HepG2 (cell line): ENCODE data around the gene PSD4. TPM values are rescaled to one million over a fixed set of nuclear protein-coding genes. Genes with fewer than 3 reads are reported as not detected.

ENCODE experiments used
- CHCHD3 ChIP-seq: sonication (generic); formaldehyde crosslinking; IDR thresholded peaks from 2 replicates; pipeline ENCODE4 v1.8.0; 2022; ENCODE audit warnings: mild to moderate bottlenecking, missing genetic modification reagents, moderate library complexity
- FOXP1 ChIP-seq, 2 experiments: fragments of 450-650 bp in 1 of 2; IDR thresholded peaks; 2 replicates each; pipeline ENCODE4 v1.6.1; 2017 to 2018; ENCODE audit warnings: antibody characterized with exemption in 1 of 2
- GFI1 ChIP-seq: sonication (generic); formaldehyde crosslinking; IDR thresholded peaks from 2 replicates; pipeline ENCODE4 v1.5.0; 2020; ENCODE audit warnings: missing genetic modification reagents, mild to moderate bottlenecking, borderline replicate concordance
- HNRNPH1 ChIP-seq: fragments of 200-400 bp; formaldehyde crosslinking; optimal IDR thresholded peaks from 2 replicates; pipeline ENCODE3; 2017; ENCODE audit warnings: mild to moderate bottlenecking, low read depth, low read length
- HOXA5 ChIP-seq: sonication (generic); formaldehyde crosslinking; IDR thresholded peaks from 2 replicates; pipeline ENCODE4 v1.4.0; 2020; ENCODE audit warnings: missing genetic modification reagents
- IRF2 ChIP-seq: IDR thresholded peaks from 2 replicates; pipeline ENCODE4 v1.6.1; 2018; ENCODE audit warnings: missing genetic modification reagents, missing compliant biosample characterization
- NCOA1 ChIP-seq: sonication (generic); formaldehyde crosslinking; IDR thresholded peaks from 2 replicates; pipeline ENCODE4 v1.9.0; 2021; ENCODE audit warnings: missing genetic modification reagents
- NFIB ChIP-seq: sonication (generic); formaldehyde crosslinking; IDR thresholded peaks from 2 replicates; pipeline ENCODE4 v1.9.0; 2021; ENCODE audit warnings: missing genetic modification reagents, mild to moderate bottlenecking, borderline replicate concordance
- PHF8 ChIP-seq: sonication (generic); formaldehyde crosslinking; IDR thresholded peaks from 2 replicates; pipeline ENCODE4 v1.5.0; 2020; ENCODE audit warnings: missing genetic modification reagents
- REXO4 ChIP-seq: sonication (generic); formaldehyde crosslinking; IDR thresholded peaks from 2 replicates; pipeline ENCODE4 v1.8.0; 2022; ENCODE audit warnings: missing genetic modification reagents, mild to moderate bottlenecking, borderline replicate concordance
- SRSF1 ChIP-seq: fragments of 200-400 bp; formaldehyde crosslinking; optimal IDR thresholded peaks from 2 replicates; pipeline ENCODE3; 2017; ENCODE audit warnings: mild to moderate bottlenecking, low read depth, low read length, moderate library complexity
- SRSF4 ChIP-seq: fragments of 200-400 bp; formaldehyde crosslinking; IDR thresholded peaks from one replicate; pipeline ENCODE4 v1.6.1; 2018; ENCODE audit warnings: mild to moderate bottlenecking, low read depth, low read length, moderate library complexity; ENCODE audit not compliant: poor library complexity, severe bottlenecking
- SRY ChIP-seq: sonication (generic); formaldehyde crosslinking; IDR thresholded peaks from 2 replicates; pipeline ENCODE4 v1.8.0; 2022; ENCODE audit warnings: mild to moderate bottlenecking, missing genetic modification reagents
- SYNCRIP ChIP-seq: fragments of 200-400 bp; formaldehyde crosslinking; IDR thresholded peaks from 2 replicates; pipeline ENCODE4 v1.6.1; 2018; ENCODE audit warnings: mild to moderate bottlenecking, low read depth, low read length; ENCODE audit not compliant: insufficient read depth
- TEAD3 ChIP-seq: optimal IDR thresholded peaks from 2 replicates; pipeline ENCODE3; 2016; ENCODE audit warnings: borderline replicate concordance
- YEATS2 ChIP-seq: sonication (generic); formaldehyde crosslinking; IDR thresholded peaks from 2 replicates; pipeline ENCODE4 v1.4.0; 2020; ENCODE audit warnings: missing genetic modification reagents, borderline replicate concordance
- YEATS4 ChIP-seq: sonication (generic); formaldehyde crosslinking; IDR thresholded peaks from 2 replicates; pipeline ENCODE4 v1.4.0; 2020; ENCODE audit warnings: missing genetic modification reagents, borderline replicate concordance
- ZBTB20 ChIP-seq: sonication (generic); formaldehyde crosslinking; IDR thresholded peaks from 2 replicates; pipeline ENCODE4 v1.8.1; 2023; ENCODE audit warnings: missing genetic modification reagents, low read depth, mild to moderate bottlenecking, borderline replicate concordance
- ZC3H13 ChIP-seq: sonication (generic); formaldehyde crosslinking; IDR thresholded peaks from 2 replicates; pipeline ENCODE4 v1.8.1; 2023; ENCODE audit warnings: mild to moderate bottlenecking, missing genetic modification reagents, moderate library complexity
- ZIK1 ChIP-seq: sonication (generic); formaldehyde crosslinking; IDR thresholded peaks from 2 replicates; pipeline ENCODE4 v1.5.0; 2020; ENCODE audit warnings: mild to moderate bottlenecking, low read depth, missing genetic modification reagents, borderline replicate concordance
- ZNF205 ChIP-seq: IDR thresholded peaks from 2 replicates; pipeline ENCODE4 v1.6.1; 2018; ENCODE audit warnings: missing biosample characterization, missing genetic modification reagents
- ZNF24 ChIP-seq: fragments of 450-650 bp; IDR thresholded peaks from 2 replicates; pipeline ENCODE4 v1.6.1; 2017; ENCODE audit warnings: antibody characterized with exemption, mild to moderate bottlenecking
- ZNF460 ChIP-seq: sonication (generic); formaldehyde crosslinking; IDR thresholded peaks from 2 replicates; pipeline ENCODE4 v1.5.1; 2020; ENCODE audit warnings: missing genetic modification reagents, mild to moderate bottlenecking, borderline replicate concordance
- ZNF468 ChIP-seq: sonication (generic); formaldehyde crosslinking; IDR thresholded peaks from 2 replicates; pipeline ENCODE4 v1.8.0; 2022; ENCODE audit warnings: mild to moderate bottlenecking, moderate library complexity, missing genetic modification reagents
- polyA plus RNA-seq, 8 experiments: library from polyadenylated mRNA; depleted of rRNA in 3 of 8; stranded (reverse) in 7 of 8; unstranded in 1 of 8; fragments of >200 nt; fragmentation: Illumina TruSeq in 4 of 8; extraction: Trizol in 4 of 8; gene quantifications; 2 replicates each; pipeline versions ENCODE4 v1.2.1 to v1.2.3, GENCODE V29; 2011 to 2016; ENCODE audit warnings: low read depth in 4 of 8, missing spikeins in 1 of 8, mixed read lengths in 1 of 8; ENCODE audit not compliant: insufficient read depth in 1 of 8
- total RNA-seq, 5 experiments: library from RNA; depleted of rRNA; stranded (reverse); fragments of >200 nt; fragmentation: Illumina TruSeq; extraction: Trizol; gene quantifications; 2 replicates each; pipeline ENCODE4 v1.2.3, GENCODE V29; 2016; ENCODE audit warnings: low read depth in 1 of 5
- TF ChIP-seq, protein P1 (sequence below), 2 experiments: IDR thresholded peaks; 2 replicates each; pipeline ENCODE4 v1.6.1; 2011 to 2012; ENCODE audit warnings: low read length in 2 of 2, borderline replicate concordance in 1 of 2, low read depth in 1 of 2, mild to moderate bottlenecking in 1 of 2, moderate library complexity in 1 of 2
- TF ChIP-seq, protein P2 (sequence below): sonication (generic); formaldehyde crosslinking; IDR thresholded peaks from 2 replicates; pipeline ENCODE4 v1.4.0; 2020; ENCODE audit warnings: missing genetic modification reagents
- TF ChIP-seq, protein P3 (sequence below): sonication (generic); formaldehyde crosslinking; IDR thresholded peaks from 2 replicates; pipeline ENCODE4 v1.4.0; 2020; ENCODE audit warnings: missing genetic modification reagents, borderline replicate concordance

The PSD4 gene
- total and polyA plus RNA-seq, 2 of the 13 experiments (the other 11 are each of a cell fraction or from before 2014, with no cell fraction given), result 5.8 to 9.4 TPM

DNA sequence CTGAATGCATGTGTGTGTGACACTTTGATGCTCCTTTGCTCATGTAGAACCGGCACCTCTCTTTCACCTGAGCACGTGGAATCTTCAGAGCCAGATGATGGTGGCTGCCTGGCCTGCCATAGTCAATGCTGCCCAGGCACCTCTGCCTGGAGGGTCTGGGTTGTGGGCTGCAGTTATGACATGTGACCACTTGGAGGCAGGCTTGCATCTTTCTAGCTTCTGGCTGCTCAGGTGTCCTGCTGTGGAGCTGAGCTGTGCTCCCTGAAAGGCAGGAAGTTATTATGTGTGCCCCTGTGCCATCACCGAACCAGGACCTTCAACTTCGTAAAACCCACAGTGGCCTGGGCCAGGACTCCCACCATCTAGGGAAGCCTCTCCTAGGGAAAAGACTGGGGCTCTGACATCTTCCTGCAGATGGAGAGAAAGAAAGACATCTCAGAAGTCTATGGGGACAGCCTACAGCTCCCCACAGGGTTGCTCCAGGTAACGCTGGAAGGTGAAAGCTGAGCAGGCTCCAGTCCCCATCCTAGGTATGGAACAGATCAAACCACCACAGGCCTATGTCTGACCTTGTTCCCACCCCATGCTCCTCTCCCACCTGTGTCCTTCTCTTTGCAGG lies 30.2 kb downstream of the PSD4 start (continued):
- TF ChIP-seq, protein P1, sequence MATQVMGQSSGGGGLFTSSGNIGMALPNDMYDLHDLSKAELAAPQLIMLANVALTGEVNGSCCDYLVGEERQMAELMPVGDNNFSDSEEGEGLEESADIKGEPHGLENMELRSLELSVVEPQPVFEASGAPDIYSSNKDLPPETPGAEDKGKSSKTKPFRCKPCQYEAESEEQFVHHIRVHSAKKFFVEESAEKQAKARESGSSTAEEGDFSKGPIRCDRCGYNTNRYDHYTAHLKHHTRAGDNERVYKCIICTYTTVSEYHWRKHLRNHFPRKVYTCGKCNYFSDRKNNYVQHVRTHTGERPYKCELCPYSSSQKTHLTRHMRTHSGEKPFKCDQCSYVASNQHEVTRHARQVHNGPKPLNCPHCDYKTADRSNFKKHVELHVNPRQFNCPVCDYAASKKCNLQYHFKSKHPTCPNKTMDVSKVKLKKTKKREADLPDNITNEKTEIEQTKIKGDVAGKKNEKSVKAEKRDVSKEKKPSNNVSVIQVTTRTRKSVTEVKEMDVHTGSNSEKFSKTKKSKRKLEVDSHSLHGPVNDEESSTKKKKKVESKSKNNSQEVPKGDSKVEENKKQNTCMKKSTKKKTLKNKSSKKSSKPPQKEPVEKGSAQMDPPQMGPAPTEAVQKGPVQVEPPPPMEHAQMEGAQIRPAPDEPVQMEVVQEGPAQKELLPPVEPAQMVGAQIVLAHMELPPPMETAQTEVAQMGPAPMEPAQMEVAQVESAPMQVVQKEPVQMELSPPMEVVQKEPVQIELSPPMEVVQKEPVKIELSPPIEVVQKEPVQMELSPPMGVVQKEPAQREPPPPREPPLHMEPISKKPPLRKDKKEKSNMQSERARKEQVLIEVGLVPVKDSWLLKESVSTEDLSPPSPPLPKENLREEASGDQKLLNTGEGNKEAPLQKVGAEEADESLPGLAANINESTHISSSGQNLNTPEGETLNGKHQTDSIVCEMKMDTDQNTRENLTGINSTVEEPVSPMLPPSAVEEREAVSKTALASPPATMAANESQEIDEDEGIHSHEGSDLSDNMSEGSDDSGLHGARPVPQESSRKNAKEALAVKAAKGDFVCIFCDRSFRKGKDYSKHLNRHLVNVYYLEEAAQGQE (IDR thresholded peaks at IDR 0.05; ENCODE audit: borderline replicate concordance in 1 of 2, low read depth in 1 of 2, low read length in 2 of 2), result no peak
- TF ChIP-seq IRF2 (CRISPR knock-in tag) (peak; percentile 72), PHF8 (CRISPR knock-in tag) (no peak), NCOA1 (no peak), ZIK1 (CRISPR knock-in tag) (no peak), SRSF4 (no peak), CHCHD3 (CRISPR knock-in tag) (no peak), YEATS2 (CRISPR knock-in tag) (peak; percentile 62; the same call in 1 of the 2 replicates), YEATS4 (CRISPR knock-in tag) (no peak), ZBTB20 (CRISPR knock-in tag) (peak; percentile 16; the same call in 1 of the 2 replicates), ZC3H13 (CRISPR knock-in tag) (no peak), NFIB (CRISPR knock-in tag) (no peak), REXO4 (CRISPR knock-in tag) (no peak), ZNF468 (CRISPR knock-in tag) (no peak; the same call in 1 of the 2 replicates), ZNF460 (CRISPR knock-in tag) (no peak), GFI1 (CRISPR knock-in tag) (no peak), SRY (no peak), ZNF24 (0 out of 2 replicates have a peak, but pooled peaks have one; percentile 36), ZNF205 (0 out of 2 replicates have a peak, but pooled peaks have one; percentile 68), SRSF1 (no peak), TEAD3 (CRISPR knock-in tag) (peak; percentile 79), SYNCRIP (no peak), HNRNPH1 (peak; percentile 69), HOXA5 (CRISPR knock-in tag) (0 out of 2 replicates have a peak, but pooled peaks have one; percentile 58), FOXP1 (IDR thresholded peaks at IDR 0.05) (no peak), FOXP1 (CRISPR knock-in tag; IDR thresholded peaks at IDR 0.05) (no peak)
- TF ChIP-seq, protein P2, sequence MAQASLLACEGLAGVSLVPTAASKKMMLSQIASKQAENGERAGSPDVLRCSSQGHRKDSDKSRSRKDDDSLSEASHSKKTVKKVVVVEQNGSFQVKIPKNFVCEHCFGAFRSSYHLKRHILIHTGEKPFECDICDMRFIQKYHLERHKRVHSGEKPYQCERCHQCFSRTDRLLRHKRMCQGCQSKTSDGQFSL, result no peak
- TF ChIP-seq, protein P3, sequence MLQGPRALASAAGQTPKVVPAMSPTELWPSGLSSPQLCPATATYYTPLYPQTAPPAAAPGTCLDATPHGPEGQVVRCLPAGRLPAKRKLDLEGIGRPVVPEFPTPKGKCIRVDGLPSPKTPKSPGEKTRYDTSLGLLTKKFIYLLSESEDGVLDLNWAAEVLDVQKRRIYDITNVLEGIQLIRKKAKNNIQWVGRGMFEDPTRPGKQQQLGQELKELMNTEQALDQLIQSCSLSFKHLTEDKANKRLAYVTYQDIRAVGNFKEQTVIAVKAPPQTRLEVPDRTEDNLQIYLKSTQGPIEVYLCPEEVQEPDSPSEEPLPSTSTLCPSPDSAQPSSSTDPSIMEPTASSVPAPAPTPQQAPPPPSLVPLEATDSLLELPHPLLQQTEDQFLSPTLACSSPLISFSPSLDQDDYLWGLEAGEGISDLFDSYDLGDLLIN, result no peak
